Transverse colon (tissue), 4 donors: ENCODE results near the gene GOLGA1. TPM values are rescaled to one million over a fixed set of nuclear protein-coding genes. Genes with fewer than 3 reads are reported as not detected.

Source experiments
- DNase-seq: peaks from one replicate; pipeline ENCODE4 v3.0.0-alpha.2; 2019
- H3K27ac ChIP-seq, 4 donors: fragments of 200-600 bp; sonication (generic); 2 replicates each; pipeline ENCODE4 v1.5.1; 2016 to 2018; ENCODE audit warnings: inconsistent platforms in 4 of 4
- H3K27me3 ChIP-seq: fragments of 200-600 bp; sonication (generic); 2 replicates; pipeline ENCODE4 v1.5.1; 2017; ENCODE audit warnings: inconsistent platforms
- H3K36me3 ChIP-seq, 4 donors: fragments of 200-600 bp; sonication (generic); 2 replicates each; pipeline ENCODE4 v1.5.1; 2017 to 2019; ENCODE audit warnings: inconsistent platforms in 4 of 4
- H3K4me1 ChIP-seq, 4 donors: fragments of 200-600 bp; sonication (generic); 2 replicates each; pipeline ENCODE4 v1.5.1; 2017 to 2020; ENCODE audit warnings: inconsistent platforms in 4 of 4
- H3K4me3 ChIP-seq, 4 donors: fragments of 200-600 bp; sonication (generic); 1 replicate in 1 of 4; 2 replicates in 3 of 4; pipeline versions ENCODE4 v1.5.1 to v1.6.1; 2017 to 2019; ENCODE audit warnings: inconsistent platforms in 4 of 4
- H3K9me3 ChIP-seq, 2 donors: fragments of 200-600 bp; sonication (generic); 2 replicates each; pipeline ENCODE4 v1.5.1; 2017 to 2019; ENCODE audit warnings: inconsistent platforms in 2 of 2
- CTCF ChIP-seq, 5 experiments: fragments of 200-600 bp in 3 of 5; fragments of 450-650 bp in 2 of 5; sonication (generic) in 3 of 5; IDR thresholded peaks; 1 replicate in 2 of 5; 2 replicates in 3 of 5; pipeline ENCODE4 v1.5.1; 2016 to 2017; ENCODE audit warnings: antibody characterized with exemption in 5 of 5, inconsistent platforms in 3 of 5, mild to moderate bottlenecking in 2 of 5, moderate library complexity in 1 of 5
- EP300 ChIP-seq: sonication (generic); formaldehyde crosslinking; IDR thresholded peaks from one replicate; pipeline ENCODE4 v1.6.1; 2017; ENCODE audit warnings: antibody characterized with exemption, low read depth
- POLR2A ChIP-seq: fragments of 450-650 bp; IDR thresholded peaks from one replicate; pipeline ENCODE4 v1.6.1; 2016; ENCODE audit warnings: antibody characterized with exemption, mild to moderate bottlenecking, moderate library complexity
- POLR2AphosphoS5 ChIP-seq, 3 donors: sonication (generic); formaldehyde crosslinking; IDR thresholded peaks; one replicate each; pipeline ENCODE4 v1.6.1; 2016; ENCODE audit warnings: antibody characterized with exemption in 3 of 3
- WGBS, 2 donors: methylation state at CpG; one replicate each; pipeline ENCODE4 v1.1.5; 2018; ENCODE audit warnings: low coverage in 1 of 2; 5-methylcytosine and 5-hydroxymethylcytosine counted together
- in situ Hi-C, 4 donors: fragments of 200-750 bp; cut with MboI; loops; one replicate each; pipeline versions ENCODE4 v1.15.0 to v1.15.1; 2017; ENCODE audit warnings: low sequenced_read_pairs in 3 of 4, low pct_ligation_motif_present in 1 of 4, low pct_unique_long_range_greater_than_20kb in 1 of 4
- intact Hi-C: fragments of 100-400 bp; cut with DNase I; formaldehyde crosslinking; loops from one replicate; pipeline ENCODE4 v1.15.1; 2023; ENCODE audit warnings: low total_unique reads
- total RNA-seq, 4 donors: library from RNA; depleted of rRNA; stranded (reverse); fragments of >200 nt; gene quantifications; one replicate each; pipeline ENCODE4 v1.1.0, GENCODE V29; 2016

The GOLGA1 gene
- total RNA-seq, 4 donors from 2014 or later: 24.3 to 144 (median 30.1) TPM

GRCh38 chr9:124975131-124975530, 34.2 kb upstream of the GOLGA1 start:
- peaks cover 0 to 7% (median 0%) of the 10 kb centered on the region in 4 donors for H3K36me3 ChIP-seq
- TF ChIP-seq POLR2AphosphoS5 (IDR thresholded peaks at IDR 0.05) (no peak), CTCF (IDR thresholded peaks at IDR 0.05) (no peak), POLR2A (no peak), EP300 (no peak)
- H3K4me3 ChIP-seq: no peak overlapping the region
- DNase-seq: no peak
- H3K27me3 ChIP-seq: no peaks in the 10 kb centered on the region
- no peaks in the 10 kb centered on the region for H3K4me1 ChIP-seq
- intact Hi-C loops (no loop called here), in situ Hi-C loops (no loop called here)
- 74 to 76% methylated on average over 2 of the region's 2 CpGs for WGBS, 2 donors
- no peaks in the 10 kb centered on the region for H3K9me3 ChIP-seq
- no peak overlapping the region for H3K27ac ChIP-seq

DNA sequence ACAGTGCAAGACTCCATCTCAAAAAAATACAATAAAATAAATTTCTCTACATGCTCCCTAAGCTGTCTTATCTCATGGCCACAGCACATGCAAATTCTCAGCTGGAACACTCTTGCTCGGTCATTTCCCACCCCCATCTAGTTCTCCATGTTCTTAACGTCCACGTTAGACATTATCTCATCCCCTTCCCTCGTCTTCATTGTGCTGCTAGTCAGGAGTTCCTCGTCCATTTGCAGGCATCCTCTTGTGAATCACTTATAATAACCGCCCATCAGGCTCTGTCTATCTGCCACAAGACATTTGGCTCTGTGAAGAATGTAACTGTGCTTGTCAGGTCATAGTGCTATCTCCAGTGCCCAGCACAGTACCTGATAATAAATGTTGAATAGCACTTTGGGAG, 32.9 kb upstream of the GOLGA1 start:
- H3K27me3 ChIP-seq: no peaks in the 10 kb centered on the region
- no peaks in the 10 kb centered on the region for H3K9me3 ChIP-seq
- intact Hi-C loops (no loop called here), in situ Hi-C loops (no loop called here)
- WGBS, 2 donors: 96 to 98% methylated on average over 6 of the region's 6 CpGs
- H3K4me3 ChIP-seq: no peak overlapping the region
- no peak for DNase-seq
- H3K36me3 ChIP-seq: peaks cover 0 to 7% (median 0%) of the 10 kb centered on the region in 4 donors
- H3K4me1 ChIP-seq: no peaks in the 10 kb centered on the region
- no peak overlapping the region for H3K27ac ChIP-seq
- no peak for TF ChIP-seq POLR2AphosphoS5 (IDR thresholded peaks at IDR 0.05)
- no peak for TF ChIP-seq POLR2A
- TF ChIP-seq CTCF (IDR thresholded peaks at IDR 0.05): no peak
- TF ChIP-seq EP300: no peak

DNA sequence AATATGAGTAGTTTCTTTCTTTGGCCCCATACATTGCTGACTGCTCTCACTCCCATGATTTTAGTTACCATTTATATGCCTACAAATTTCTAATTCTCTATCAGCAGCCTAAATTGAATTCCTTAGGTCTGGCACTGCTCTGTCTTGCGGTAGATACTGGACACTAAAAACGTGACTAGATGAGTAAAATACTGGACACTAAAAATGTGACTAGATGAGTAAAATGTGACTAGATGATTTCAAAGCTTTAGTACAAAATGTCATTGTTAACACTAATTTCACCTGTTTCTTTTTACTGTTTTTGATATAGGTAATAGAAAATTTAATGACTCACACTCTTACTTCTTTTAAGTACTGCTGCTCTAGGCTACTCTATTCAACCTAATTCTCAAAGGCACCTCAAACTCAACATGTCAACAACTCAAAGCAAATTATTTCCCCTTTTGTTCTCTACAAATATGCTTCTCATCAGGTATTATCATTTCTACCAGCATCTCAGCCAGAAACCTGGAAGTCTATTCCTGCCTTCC, 31.4 kb upstream of the GOLGA1 start:
- no peak overlapping the region for H3K27ac ChIP-seq
- intact Hi-C loops: no loop called here
- TF ChIP-seq POLR2AphosphoS5 (IDR thresholded peaks at IDR 0.05) (no peak), POLR2A (no peak), CTCF (IDR thresholded peaks at IDR 0.05) (no peak), EP300 (no peak)
- DNase-seq: no peak
- 80 to 83% methylated on average over 2 of the region's 2 CpGs for WGBS, 2 donors
- H3K4me1 ChIP-seq: no peaks in the 10 kb centered on the region
- H3K4me3 ChIP-seq: no peak overlapping the region
- peaks cover 0 to 13% (median 0%) of the 10 kb centered on the region in 4 donors for H3K36me3 ChIP-seq
- no peaks in the 10 kb centered on the region for H3K9me3 ChIP-seq
- in situ Hi-C loops: no loop called here
- no peaks in the 10 kb centered on the region for H3K27me3 ChIP-seq

- Histone ChIP-seq H3K4me3 (no peak overlapping the region), H3K9me3 (no peaks in the 10 kb centered on the region), H3K4me1 (no peaks in the 10 kb centered on the region), H3K27me3 (no peaks in the 10 kb centered on the region), H3K27ac (no peak overlapping the region), H3K36me3 (peaks cover 0 to 13% (median 0%) of the 10 kb centered on the region in 4 donors)
- in situ Hi-C loops: loop anchor here in 1 of 4 donors (10.0 kb wide), 1 partner anchor 175 kb away; the partner anchor contains the start of gene SCAI
- no peak for DNase-seq
- 90 to 94% methylated on average over 2 of the region's 2 CpGs for WGBS, 2 donors
- intact Hi-C loops: no loop called here
- no peak for TF ChIP-seq POLR2AphosphoS5 (IDR thresholded peaks at IDR 0.05)
- TF ChIP-seq EP300: no peak
- no peak for TF ChIP-seq CTCF (IDR thresholded peaks at IDR 0.05)
Measured at GRCh38 chr9:124969401-124969800, 28.5 kb upstream of the GOLGA1 start.
